ENCODE results near the gene EPM2A.

DNA sequence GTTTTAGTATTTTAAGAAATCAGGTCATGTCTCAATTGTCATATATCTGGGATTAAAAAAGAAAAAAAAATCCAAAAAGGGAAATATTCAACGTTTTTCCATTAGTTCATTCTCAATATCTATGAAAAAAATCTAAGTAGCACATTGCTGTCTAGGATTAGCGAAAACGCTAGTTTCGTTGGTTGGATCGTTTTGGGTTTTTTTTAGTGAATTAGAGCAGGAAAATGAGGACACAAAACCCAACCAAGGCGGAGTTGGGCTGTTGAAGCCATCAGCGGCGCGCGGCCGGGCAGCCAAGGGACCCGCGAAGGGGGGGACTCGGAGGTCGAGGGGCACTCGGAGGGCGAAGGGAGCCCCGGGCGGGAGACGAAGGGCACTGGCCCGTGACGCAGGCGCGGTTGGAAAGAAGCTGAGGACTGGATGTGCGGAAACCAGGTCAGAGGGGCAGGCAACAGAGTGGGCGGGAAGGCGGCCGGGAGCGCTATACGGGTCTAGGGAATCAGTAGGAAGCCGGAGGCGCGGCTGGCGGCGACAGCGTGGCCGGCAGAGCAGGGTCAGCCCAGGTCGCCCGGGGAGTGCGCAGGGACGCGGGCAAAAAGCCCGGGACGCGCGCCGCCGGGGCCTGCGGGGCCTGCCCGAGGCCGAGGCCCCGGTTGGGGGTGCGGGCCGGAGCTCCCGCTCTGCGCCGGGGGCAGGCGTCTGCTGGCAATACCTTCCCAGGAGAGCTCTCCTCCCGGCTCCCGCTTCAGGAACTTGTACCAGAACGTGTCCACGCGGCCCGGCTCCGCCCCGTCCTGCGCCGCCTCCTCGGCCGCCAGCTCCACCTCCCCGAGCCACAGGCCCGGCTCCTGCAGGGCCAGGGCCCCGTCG, 599 bp downstream of the EPM2A start:
- TF ChIP-seq, protein P1, sequence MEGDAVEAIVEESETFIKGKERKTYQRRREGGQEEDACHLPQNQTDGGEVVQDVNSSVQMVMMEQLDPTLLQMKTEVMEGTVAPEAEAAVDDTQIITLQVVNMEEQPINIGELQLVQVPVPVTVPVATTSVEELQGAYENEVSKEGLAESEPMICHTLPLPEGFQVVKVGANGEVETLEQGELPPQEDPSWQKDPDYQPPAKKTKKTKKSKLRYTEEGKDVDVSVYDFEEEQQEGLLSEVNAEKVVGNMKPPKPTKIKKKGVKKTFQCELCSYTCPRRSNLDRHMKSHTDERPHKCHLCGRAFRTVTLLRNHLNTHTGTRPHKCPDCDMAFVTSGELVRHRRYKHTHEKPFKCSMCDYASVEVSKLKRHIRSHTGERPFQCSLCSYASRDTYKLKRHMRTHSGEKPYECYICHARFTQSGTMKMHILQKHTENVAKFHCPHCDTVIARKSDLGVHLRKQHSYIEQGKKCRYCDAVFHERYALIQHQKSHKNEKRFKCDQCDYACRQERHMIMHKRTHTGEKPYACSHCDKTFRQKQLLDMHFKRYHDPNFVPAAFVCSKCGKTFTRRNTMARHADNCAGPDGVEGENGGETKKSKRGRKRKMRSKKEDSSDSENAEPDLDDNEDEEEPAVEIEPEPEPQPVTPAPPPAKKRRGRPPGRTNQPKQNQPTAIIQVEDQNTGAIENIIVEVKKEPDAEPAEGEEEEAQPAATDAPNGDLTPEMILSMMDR (IDR thresholded peaks at IDR 0.05): no peak
- peak in 2 of 4 donors; percentile 53 to 59 for TF ChIP-seq POLR2A (IDR thresholded peaks at IDR 0.05)
